Omental fat pad (tissue), 4 donors: ENCODE measurements around the gene PPP1R12B. TPM values are rescaled to one million over a fixed set of nuclear protein-coding genes. Genes with fewer than 3 reads are reported as not detected.

ENCODE experiments used
- ATAC-seq: fragments of 150-250 bp; one replicate; pipeline ENCODE4 v1.9.1; 2016; ENCODE audit warnings: mild to moderate bottlenecking, moderate library complexity; ENCODE audit not compliant: low FRiP score
- DNase-seq: peaks from one replicate; pipeline ENCODE4 v3.0.0-alpha.2; 2019; ENCODE audit warnings: low spot score
- total RNA-seq, 4 donors: library from RNA; depleted of rRNA; stranded (reverse); fragments of >200 nt; gene quantifications; one replicate each; pipeline ENCODE4 v1.1.0, GENCODE V29; 2016
- TF ChIP-seq, protein P1 (sequence below), 3 donors: fragments of 450-650 bp; IDR thresholded peaks; one replicate each; pipeline ENCODE4 v1.5.1; 2016 to 2017; ENCODE audit warnings: antibody characterized with exemption in 3 of 3, mild to moderate bottlenecking in 3 of 3, moderate library complexity in 2 of 3

Gene PPP1R12B
- total RNA-seq, 4 donors from 2014 or later: 44.5 to 92.1 (median 53.7) TPM

DNA sequence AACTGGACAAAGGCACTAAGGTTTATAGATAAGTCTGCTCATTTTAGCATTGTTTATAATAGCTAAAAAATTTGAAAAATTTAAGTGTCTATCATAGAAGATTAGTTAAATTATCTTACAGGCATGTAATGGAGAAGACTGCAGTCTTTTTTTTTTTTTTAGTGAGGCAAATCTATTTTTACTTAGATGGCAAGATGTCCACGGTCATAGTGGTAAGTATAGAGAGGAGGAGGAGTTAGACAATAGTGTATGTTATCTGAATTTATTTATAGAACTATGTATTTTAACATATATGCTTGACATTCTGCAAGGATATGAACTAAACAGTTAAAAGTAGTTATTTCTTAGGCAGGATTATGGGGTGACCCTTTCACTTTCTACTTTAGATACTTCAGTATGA lies 212.7 kb downstream of the PPP1R12B start:
- DNase-seq (no peak), ATAC-seq (no peak)
- TF ChIP-seq, protein P1, sequence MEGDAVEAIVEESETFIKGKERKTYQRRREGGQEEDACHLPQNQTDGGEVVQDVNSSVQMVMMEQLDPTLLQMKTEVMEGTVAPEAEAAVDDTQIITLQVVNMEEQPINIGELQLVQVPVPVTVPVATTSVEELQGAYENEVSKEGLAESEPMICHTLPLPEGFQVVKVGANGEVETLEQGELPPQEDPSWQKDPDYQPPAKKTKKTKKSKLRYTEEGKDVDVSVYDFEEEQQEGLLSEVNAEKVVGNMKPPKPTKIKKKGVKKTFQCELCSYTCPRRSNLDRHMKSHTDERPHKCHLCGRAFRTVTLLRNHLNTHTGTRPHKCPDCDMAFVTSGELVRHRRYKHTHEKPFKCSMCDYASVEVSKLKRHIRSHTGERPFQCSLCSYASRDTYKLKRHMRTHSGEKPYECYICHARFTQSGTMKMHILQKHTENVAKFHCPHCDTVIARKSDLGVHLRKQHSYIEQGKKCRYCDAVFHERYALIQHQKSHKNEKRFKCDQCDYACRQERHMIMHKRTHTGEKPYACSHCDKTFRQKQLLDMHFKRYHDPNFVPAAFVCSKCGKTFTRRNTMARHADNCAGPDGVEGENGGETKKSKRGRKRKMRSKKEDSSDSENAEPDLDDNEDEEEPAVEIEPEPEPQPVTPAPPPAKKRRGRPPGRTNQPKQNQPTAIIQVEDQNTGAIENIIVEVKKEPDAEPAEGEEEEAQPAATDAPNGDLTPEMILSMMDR (IDR thresholded peaks at IDR 0.05): no peak

DNA sequence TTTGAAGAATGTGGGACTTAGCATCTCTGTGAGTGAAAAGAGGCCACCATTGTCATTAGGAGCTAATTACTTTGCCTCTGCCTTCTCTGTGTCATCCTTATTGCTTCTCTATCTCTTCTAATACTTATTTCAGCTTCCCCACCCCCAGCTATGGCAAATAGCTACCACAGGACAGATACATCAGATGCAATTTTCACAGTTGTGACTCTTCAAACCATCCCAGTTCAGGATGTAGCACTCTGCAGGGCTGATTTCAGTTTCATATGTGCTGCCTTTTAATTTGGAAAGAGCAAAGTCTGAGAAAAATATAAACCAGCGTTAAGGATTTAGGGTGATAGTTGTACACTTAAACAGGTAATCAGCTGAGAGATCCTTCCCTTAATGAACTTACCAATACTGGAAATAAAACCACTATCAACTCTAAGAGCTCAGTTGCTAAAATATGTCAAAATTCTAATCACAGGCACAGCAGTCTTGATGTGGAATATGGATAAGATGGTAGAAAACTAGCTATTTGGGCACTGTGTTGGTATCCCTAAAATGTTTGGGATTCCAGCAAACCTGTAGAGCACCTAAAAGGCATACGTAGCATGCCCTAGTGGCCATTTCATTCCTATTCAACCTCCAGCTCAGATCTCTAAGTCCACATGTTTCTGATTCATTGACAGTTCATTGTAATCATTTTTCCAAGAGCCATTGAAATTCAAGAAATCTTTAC lies 213.4 kb downstream of the PPP1R12B start:
- ATAC-seq: peak; percentile 45
- DNase-seq: no peak

DNA sequence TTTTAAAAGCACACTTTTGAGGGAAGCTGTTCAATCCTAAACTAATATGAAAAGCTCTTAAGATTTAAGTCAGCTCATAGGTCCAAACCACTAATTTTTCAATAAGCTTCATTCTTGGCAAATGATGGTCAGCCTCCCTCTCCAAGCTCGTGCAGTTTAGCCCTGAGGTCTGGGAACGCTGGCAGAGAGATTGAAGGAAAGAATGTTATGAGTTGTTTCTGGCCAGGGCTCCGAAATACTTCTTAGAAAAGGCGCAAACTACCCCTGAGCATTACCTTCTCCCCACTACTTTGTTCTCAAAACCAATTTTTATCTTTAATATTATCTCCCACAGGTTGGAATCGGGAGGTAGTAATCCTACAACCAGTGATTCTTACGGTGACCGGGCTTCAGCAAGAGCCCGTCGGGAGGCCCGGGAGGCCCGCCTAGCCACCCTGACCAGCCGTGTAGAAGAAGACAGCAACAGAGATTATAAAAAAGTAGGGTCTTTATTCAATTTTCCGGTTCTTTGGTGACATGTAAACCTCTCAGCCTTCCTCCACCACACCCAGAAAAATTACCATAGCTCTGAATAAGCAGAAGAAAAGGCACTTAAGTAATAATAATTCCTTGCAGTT lies 214.1 kb downstream of the PPP1R12B start:
- ATAC-seq (peak; percentile 58), DNase-seq (no peak)
- TF ChIP-seq, protein P1 (IDR thresholded peaks at IDR 0.05): no peak

More for the DNA sequence above, 213.4 kb downstream of the PPP1R12B start:
- TF ChIP-seq, protein P1 (IDR thresholded peaks at IDR 0.05): no peak

DNA sequence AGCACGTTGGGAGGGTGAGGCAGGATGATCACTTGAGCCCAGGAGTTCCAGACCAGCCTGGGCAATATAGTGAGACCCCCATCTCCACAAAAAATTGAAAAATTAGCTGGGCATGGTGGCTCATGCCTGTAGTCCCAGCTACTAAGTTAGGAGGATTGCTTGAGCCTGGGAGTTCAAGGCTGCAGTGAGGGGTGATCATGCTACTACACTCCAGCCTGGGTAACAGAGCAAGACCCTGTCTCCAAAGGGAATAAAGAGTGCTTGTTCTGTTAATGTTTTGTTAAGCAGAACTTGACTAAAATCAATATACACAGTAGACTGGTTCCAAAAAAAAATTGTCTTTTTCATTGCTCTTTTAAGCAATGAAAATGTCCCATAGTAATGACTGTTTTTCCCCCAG lies 215.3 kb downstream of the PPP1R12B start:
- ATAC-seq: no peak
- DNase-seq: no peak
- TF ChIP-seq, protein P1 (IDR thresholded peaks at IDR 0.05): no peak

DNA sequence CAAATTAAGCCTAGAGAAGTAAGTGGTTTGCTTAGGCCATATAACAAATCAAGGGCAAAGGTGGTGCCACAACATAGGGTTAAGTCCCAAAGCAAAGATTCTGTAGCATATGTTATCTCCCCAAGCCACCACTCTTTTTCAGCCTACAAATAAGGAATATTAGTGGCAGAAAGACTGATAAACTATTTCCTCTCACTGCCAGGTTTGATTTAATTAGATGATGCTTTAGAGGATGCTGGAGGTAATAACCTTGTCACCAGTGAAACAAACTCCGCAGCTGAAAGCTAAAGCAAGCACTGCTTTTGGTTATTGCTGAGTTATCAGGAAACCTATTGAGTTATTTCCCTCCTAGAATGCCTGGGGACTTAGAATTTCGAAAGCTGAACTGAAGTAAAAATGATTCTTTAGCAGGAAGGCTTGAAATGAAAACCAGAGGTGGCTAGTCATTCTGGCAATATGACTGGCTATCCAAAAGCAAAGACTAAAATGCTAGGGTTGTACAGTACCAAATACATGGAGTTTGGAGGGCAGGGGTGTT lies 216.5 kb downstream of the PPP1R12B start:
- DNase-seq (no peak), ATAC-seq (no peak)
- TF ChIP-seq, protein P1 (IDR thresholded peaks at IDR 0.05): no peak

DNA sequence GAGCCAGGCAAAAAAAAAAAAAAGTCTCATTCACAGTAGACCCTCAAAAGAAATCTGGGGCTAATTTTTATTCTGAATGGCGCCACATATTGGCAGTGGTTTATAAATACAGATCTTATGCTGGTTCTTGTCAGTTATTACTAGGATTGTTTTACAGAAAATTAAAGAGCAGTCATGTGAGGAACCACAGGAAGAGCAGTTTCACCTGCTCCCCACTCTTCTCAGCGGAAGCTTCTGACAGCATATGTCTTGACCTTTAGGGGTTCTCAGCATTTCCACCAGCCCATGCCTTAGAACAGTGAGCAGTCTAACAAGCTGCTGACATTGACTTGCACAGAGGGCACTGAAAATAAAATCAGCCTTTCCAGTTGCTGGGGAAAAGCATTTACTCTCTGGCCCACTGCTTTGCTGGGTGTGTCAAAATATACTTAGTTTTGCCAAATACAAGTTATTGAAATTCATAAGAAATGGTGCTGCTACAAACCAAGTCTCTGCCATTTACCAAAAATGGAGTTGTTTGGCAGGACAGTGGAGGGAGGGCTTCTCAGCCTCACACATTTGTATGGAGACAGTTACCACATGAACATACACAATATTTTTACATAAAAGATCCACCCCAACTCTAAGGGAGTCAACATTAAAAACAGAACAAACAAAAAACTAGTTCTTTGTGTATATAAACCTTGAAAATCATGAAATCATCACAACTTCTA lies 217.5 kb downstream of the PPP1R12B start:
- TF ChIP-seq, protein P1 (IDR thresholded peaks at IDR 0.05): no peak
- DNase-seq: no peak
- ATAC-seq: no peak
